ENCODE data around the gene AKAP13. TPM values are rescaled to one million over a fixed set of nuclear protein-coding genes. Genes with fewer than 3 reads are reported as not detected.

Gene AKAP13
- polyA plus RNA-seq, 1 donor from 2014 or later: 10.0 TPM

- TF ChIP-seq TAF1 (IDR thresholded peaks at IDR 0.05; ENCODE audit: low read depth) (no peak), CTCF (IDR thresholded peaks at IDR 0.05; ENCODE audit: poor library complexity, severe bottlenecking) (no peak), SMC3 (conservative IDR thresholded peaks at IDR 0.05; ENCODE audit: poor library complexity) (no peak), EZH2 (IDR thresholded peaks at IDR 0.05; ENCODE audit: borderline replicate concordance, insufficient read depth, low read length, poor library complexity, severe bottlenecking) (no peak), RAD21 (conservative IDR thresholded peaks at IDR 0.05) (no peak), EP300 (conservative IDR thresholded peaks at IDR 0.05; ENCODE audit: poor library complexity, severe bottlenecking) (no peak), MXI1 (conservative IDR thresholded peaks at IDR 0.05; ENCODE audit: poor library complexity, severe bottlenecking) (no peak), REST (IDR thresholded peaks at IDR 0.05; ENCODE audit: borderline replicate concordance) (no peak), POLR2AphosphoS5 (IDR thresholded peaks at IDR 0.05) (no peak)
Observed at GRCh38 chr15:85417276-85417675, 36.9 kb downstream of the AKAP13 start.

GRCh38 chr15:85419161-85419560 lies 38.8 kb downstream of the AKAP13 start:
- no peak overlapping the region for H3K4me2 ChIP-seq (ENCODE audit: low read length)
- H3K9ac ChIP-seq (ENCODE audit: low read length): no peak overlapping the region
- no peak overlapping the region for H2AFZ ChIP-seq (ENCODE audit: low read depth, low read length)
- TF ChIP-seq MXI1 (conservative IDR thresholded peaks at IDR 0.05; ENCODE audit: poor library complexity, severe bottlenecking) (no peak), EP300 (conservative IDR thresholded peaks at IDR 0.05; ENCODE audit: poor library complexity, severe bottlenecking) (no peak), EZH2 (IDR thresholded peaks at IDR 0.05; ENCODE audit: borderline replicate concordance, insufficient read depth, low read length, poor library complexity, severe bottlenecking) (no peak)
- H3K4me3 ChIP-seq (ENCODE audit: low read length): no peak overlapping the region
- H3K9me3 ChIP-seq (ENCODE audit: low read length): no peaks in the 10 kb centered on the region
- H3K9me2 ChIP-seq (ENCODE audit: insufficient read depth, low read length): no peaks in the 10 kb centered on the region
- H3K36me3 ChIP-seq (ENCODE audit: insufficient read depth, low read length): no peaks in the 10 kb centered on the region
- no peaks in the 10 kb centered on the region for H3F3A ChIP-seq (ENCODE audit: insufficient read depth, low read length, poor library complexity, severe bottlenecking)
- H3K27me3 ChIP-seq (ENCODE audit: insufficient read depth, low read depth, low read length): no peaks in the 10 kb centered on the region
- H3K79me2 ChIP-seq (replicated peaks; ENCODE audit: insufficient read depth, low read length): peaks cover 6% of the 10 kb centered on the region
- no peaks in the 10 kb centered on the region for H4K20me1 ChIP-seq (ENCODE audit: insufficient read depth)
- H3K27ac ChIP-seq (ENCODE audit: low read length): no peak overlapping the region

More at GRCh38 chr15:85417276-85417675, 36.9 kb downstream of the AKAP13 start:
- Histone ChIP-seq H3K9me2 (ENCODE audit: insufficient read depth, low read length) (no peaks in the 10 kb centered on the region), H3K9me3 (ENCODE audit: low read length) (no peaks in the 10 kb centered on the region), H3K4me3 (ENCODE audit: low read length) (no peak overlapping the region), H3K4me2 (ENCODE audit: low read length) (no peak overlapping the region), H3K36me3 (ENCODE audit: insufficient read depth, low read length) (no peaks in the 10 kb centered on the region), H2AFZ (ENCODE audit: low read depth, low read length) (no peak overlapping the region), H3F3A (ENCODE audit: insufficient read depth, low read length, poor library complexity, severe bottlenecking) (no peaks in the 10 kb centered on the region), H3K27ac (ENCODE audit: low read length) (no peak overlapping the region), H4K20me1 (ENCODE audit: insufficient read depth) (no peaks in the 10 kb centered on the region), H3K79me2 (replicated peaks; ENCODE audit: insufficient read depth, low read length) (peaks cover 6% of the 10 kb centered on the region), H3K9ac (ENCODE audit: low read length) (no peak overlapping the region), H3K27me3 (ENCODE audit: insufficient read depth, low read depth, low read length) (no peaks in the 10 kb centered on the region)

Data from neural cell (in vitro differentiated cells).